PFSK-1 (cell line): ENCODE data around the gene ATXN1.

Experiments used
- FOXP2 ChIP-seq: optimal IDR thresholded peaks from 2 replicates; pipeline ENCODE3; 2011; ENCODE audit warnings: borderline replicate concordance, control low read depth, inconsistent platforms; ENCODE audit not compliant: insufficient read depth; ENCODE audit errors: extremely low read length, extremely low read depth
- POLR2AphosphoS5 ChIP-seq: IDR thresholded peaks from 2 replicates; pipeline ENCODE4 v1.6.1; 2012; ENCODE audit warnings: low read depth, mild to moderate bottlenecking, control low read depth, low read length, moderate library complexity
- REST ChIP-seq, 2 experiments: IDR thresholded peaks; 2 replicates each; pipeline versions ENCODE4 v1.6.1 to v1.8.0; 2011 to 2012; ENCODE audit warnings: low read depth in 2 of 2, low read length in 2 of 2, control low read depth in 1 of 2, inconsistent platforms in 1 of 2, mild to moderate bottlenecking in 1 of 2, moderate library complexity in 1 of 2; ENCODE audit not compliant: insufficient read depth in 1 of 2
- TAF1 ChIP-seq: IDR thresholded peaks from 2 replicates; pipeline ENCODE4 v1.6.1; 2012; ENCODE audit warnings: low read length, control low read depth, borderline replicate concordance; ENCODE audit not compliant: insufficient read depth

GRCh38 chr6:16758163-16758975, 2.9 kb downstream of the ATXN1 start:
- TF ChIP-seq POLR2AphosphoS5 (peak; percentile 27; the same call in 1 of the 2 replicates), REST (IDR thresholded peaks at IDR 0.05; ENCODE audit: insufficient read depth in 1 of 2, low read depth in 2 of 2, low read length in 2 of 2) (no peak), TAF1 (no peak; the same call in 1 of the 2 replicates), FOXP2 (no peak)
